Peyer's patch (tissue), 4 donors: ENCODE measurements around the gene CYP19A1. TPM values are rescaled to one million over a fixed set of nuclear protein-coding genes. Genes with fewer than 3 reads are reported as not detected.

ENCODE experiments used
- DNase-seq, 3 donors: peaks; one replicate each; pipeline ENCODE4 v3.0.0-alpha.2; 2017 to 2019
- H3K27ac ChIP-seq, 4 donors: fragments of 200-600 bp; sonication (generic); one replicate each; pipeline ENCODE4 v1.5.1; 2016 to 2019
- H3K27me3 ChIP-seq, 2 donors: fragments of 200-600 bp; sonication (generic); one replicate each; pipeline ENCODE4 v1.5.1; 2019
- H3K36me3 ChIP-seq, 3 donors: fragments of 200-600 bp; sonication (generic); one replicate each; pipeline ENCODE4 v1.5.1; 2016 to 2019
- H3K4me1 ChIP-seq, 4 donors: fragments of 200-600 bp; sonication (generic); one replicate each; pipeline ENCODE4 v1.5.1; 2016 to 2019
- H3K4me3 ChIP-seq, 4 donors: fragments of 200-600 bp; sonication (generic); 1 replicate in 3 of 4; 2 replicates in 1 of 4; pipeline ENCODE4 v1.5.1; 2016 to 2019; ENCODE audit warnings: mild to moderate bottlenecking in 1 of 4
- H3K9me3 ChIP-seq, 4 donors: fragments of 200-600 bp; sonication (generic); one replicate each; pipeline ENCODE4 v1.5.1; 2016 to 2019; ENCODE audit warnings: mild to moderate bottlenecking in 1 of 4
- POLR2A ChIP-seq, 2 donors: fragments of 450-650 bp; IDR thresholded peaks; one replicate each; pipeline ENCODE4 v1.5.1; 2017; ENCODE audit warnings: antibody characterized with exemption in 2 of 2, mild to moderate bottlenecking in 2 of 2, moderate library complexity in 2 of 2
- total RNA-seq, 4 donors: library from RNA; depleted of rRNA; stranded (reverse); fragments of >200 nt; gene quantifications; one replicate each; pipeline ENCODE4 v1.1.0, GENCODE V29; 2016
- TF ChIP-seq, protein P1 (sequence below), 6 experiments: fragments of 450-650 bp in 4 of 6; fragments of 200-600 bp in 2 of 6; sonication (generic) in 1 of 6; IDR thresholded peaks; one replicate each; pipeline ENCODE4 v1.5.1; 2017 to 2019; ENCODE audit warnings: antibody characterized with exemption in 6 of 6, mild to moderate bottlenecking in 3 of 6, moderate library complexity in 1 of 6

The CYP19A1 gene
- total RNA-seq, 4 donors from 2014 or later = 0.83 TPM; not detected in 3

DNA sequence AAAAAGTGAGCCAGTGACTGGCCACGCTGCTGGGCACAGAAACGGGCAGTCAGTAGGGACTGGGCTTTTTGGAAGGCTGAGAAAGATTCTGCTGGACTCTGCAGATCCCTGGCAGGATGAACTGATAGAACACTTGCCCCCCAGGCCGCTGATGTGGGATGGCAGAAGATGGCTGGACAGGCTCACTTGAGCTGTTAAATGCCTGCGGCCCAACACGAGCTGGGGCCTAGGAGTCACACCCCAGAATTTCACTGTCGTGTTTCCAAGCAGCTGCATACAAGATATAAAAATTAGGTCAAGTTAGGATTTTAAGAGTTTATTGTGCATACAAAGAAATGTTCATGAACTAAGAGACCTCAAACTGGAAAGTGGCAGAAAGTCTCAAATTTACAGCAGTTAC, 29.9 kb upstream of the CYP19A1 start:
- Histone ChIP-seq H3K4me3 (no peak overlapping the region), H3K9me3 (no peaks in the 10 kb centered on the region), H3K27me3 (no peaks in the 10 kb centered on the region), H3K27ac (no peak overlapping the region), H3K4me1 (no peaks in the 10 kb centered on the region), H3K36me3 (no peaks in the 10 kb centered on the region)
- DNase-seq = no peak
- no peak for TF ChIP-seq POLR2A (IDR thresholded peaks at IDR 0.05)

GRCh38 chr15:51367322-51367976, 29.1 kb upstream of the CYP19A1 start:
- no peaks in the 10 kb centered on the region for H3K27me3 ChIP-seq
- H3K9me3 ChIP-seq = no peaks in the 10 kb centered on the region
- TF ChIP-seq, protein P1, sequence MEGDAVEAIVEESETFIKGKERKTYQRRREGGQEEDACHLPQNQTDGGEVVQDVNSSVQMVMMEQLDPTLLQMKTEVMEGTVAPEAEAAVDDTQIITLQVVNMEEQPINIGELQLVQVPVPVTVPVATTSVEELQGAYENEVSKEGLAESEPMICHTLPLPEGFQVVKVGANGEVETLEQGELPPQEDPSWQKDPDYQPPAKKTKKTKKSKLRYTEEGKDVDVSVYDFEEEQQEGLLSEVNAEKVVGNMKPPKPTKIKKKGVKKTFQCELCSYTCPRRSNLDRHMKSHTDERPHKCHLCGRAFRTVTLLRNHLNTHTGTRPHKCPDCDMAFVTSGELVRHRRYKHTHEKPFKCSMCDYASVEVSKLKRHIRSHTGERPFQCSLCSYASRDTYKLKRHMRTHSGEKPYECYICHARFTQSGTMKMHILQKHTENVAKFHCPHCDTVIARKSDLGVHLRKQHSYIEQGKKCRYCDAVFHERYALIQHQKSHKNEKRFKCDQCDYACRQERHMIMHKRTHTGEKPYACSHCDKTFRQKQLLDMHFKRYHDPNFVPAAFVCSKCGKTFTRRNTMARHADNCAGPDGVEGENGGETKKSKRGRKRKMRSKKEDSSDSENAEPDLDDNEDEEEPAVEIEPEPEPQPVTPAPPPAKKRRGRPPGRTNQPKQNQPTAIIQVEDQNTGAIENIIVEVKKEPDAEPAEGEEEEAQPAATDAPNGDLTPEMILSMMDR (IDR thresholded peaks at IDR 0.05) = no peak
- H3K4me1 ChIP-seq = no peaks in the 10 kb centered on the region
- no peak overlapping the region for H3K27ac ChIP-seq
- H3K36me3 ChIP-seq = no peaks in the 10 kb centered on the region
- no peak overlapping the region for H3K4me3 ChIP-seq
- no peak for DNase-seq

DNA sequence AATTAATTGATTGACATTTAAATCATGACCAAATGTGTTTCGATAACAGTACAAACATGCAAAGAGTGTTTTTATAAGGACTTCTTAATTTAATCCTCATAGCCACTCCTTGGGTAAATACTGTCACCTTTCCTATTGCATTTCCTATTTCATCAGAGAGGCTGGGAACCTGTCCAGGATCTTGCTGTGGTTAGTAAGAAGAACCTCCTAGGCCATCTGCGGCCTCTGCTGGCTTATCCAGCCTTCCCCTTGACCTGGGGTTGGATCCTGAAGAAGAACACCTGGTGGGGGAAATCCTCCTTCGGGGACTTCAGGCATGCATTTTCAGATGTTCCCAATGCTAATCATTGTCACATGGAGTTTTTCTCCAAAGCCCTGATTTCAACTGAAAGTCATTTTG, 28.5 kb upstream of the CYP19A1 start:
- H3K4me1 ChIP-seq = no peaks in the 10 kb centered on the region
- H3K36me3 ChIP-seq = no peaks in the 10 kb centered on the region
- H3K9me3 ChIP-seq = no peaks in the 10 kb centered on the region
- peak in 1 of 3 donors; percentile 50 for DNase-seq
- no peaks in the 10 kb centered on the region for H3K27me3 ChIP-seq
- no peak for TF ChIP-seq POLR2A (IDR thresholded peaks at IDR 0.05)
- TF ChIP-seq, protein P1 (IDR thresholded peaks at IDR 0.05) = no peak
- H3K4me3 ChIP-seq = no peak overlapping the region
- no peak overlapping the region for H3K27ac ChIP-seq

DNA sequence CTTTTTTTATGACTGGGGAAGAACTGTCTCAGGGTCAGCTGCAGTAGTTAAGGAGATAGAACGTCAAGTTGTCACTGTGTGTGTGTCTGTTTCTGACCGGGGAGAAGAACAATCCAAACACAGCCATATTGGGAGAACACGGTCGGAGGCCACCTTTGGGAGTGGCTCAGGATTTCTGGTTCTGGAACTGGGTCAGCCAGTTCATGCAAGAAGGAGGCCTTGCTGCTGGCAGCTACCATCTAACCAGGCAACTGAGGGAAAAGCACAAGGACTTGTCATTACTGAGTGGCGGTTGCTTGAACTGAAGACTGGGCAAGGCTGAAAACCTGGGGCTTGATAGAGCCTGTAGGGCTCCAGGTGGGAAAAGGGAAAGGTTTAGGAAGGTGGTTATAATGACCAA, 27.7 kb upstream of the CYP19A1 start:
- no peaks in the 10 kb centered on the region for H3K36me3 ChIP-seq
- no peak for DNase-seq
- no peaks in the 10 kb centered on the region for H3K9me3 ChIP-seq
- H3K4me1 ChIP-seq = no peaks in the 10 kb centered on the region
- TF ChIP-seq, protein P1 (IDR thresholded peaks at IDR 0.05) = no peak
- TF ChIP-seq POLR2A (IDR thresholded peaks at IDR 0.05) = no peak
- H3K4me3 ChIP-seq = no peak overlapping the region
- no peak overlapping the region for H3K27ac ChIP-seq
- H3K27me3 ChIP-seq = no peaks in the 10 kb centered on the region

DNA sequence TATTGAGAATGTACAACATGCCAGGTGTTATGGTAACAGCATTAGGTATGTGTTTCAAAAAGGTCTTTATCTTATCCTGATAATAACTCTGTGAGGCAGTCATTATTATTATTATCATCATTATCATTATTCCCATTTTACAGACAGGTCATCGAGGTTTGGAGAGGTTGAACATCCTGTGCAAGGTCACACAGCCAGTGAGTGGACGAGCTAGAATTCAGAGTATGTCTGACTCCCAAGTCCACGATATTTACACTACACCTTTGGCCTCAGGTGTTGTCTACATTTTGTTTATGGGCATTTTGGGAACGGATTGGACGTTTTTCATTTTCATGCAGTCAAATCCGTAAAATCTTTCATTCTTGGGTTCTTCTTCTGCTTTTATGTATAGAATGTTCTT, 27.0 kb upstream of the CYP19A1 start:
- Histone ChIP-seq H3K27me3 (no peaks in the 10 kb centered on the region), H3K36me3 (no peaks in the 10 kb centered on the region), H3K4me1 (no peaks in the 10 kb centered on the region), H3K9me3 (no peaks in the 10 kb centered on the region), H3K27ac (no peak overlapping the region), H3K4me3 (no peak overlapping the region)
- TF ChIP-seq, protein P1 (IDR thresholded peaks at IDR 0.05) = no peak
- no peak for TF ChIP-seq POLR2A (IDR thresholded peaks at IDR 0.05)
- no peak for DNase-seq

DNA sequence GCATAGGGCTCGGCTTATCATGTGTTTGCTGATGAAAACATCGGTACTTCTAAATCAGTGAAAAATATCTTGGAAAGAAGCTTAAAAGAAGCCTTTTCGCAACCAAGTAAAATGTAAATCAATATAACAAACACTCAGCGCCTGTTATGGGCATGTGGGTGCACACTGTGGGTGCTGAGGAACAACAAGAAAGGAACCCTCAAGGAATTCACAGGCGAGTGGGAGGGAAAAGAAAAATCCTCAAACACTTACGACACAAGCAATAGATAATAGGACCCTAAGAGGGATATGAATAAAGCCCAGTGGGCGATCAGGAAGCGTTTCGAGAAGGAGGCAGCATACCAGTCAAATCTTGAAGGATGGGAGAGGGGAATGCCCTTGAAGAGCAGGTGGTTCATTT, 25.0 kb upstream of the CYP19A1 start:
- no peaks in the 10 kb centered on the region for H3K36me3 ChIP-seq
- DNase-seq = no peak
- H3K9me3 ChIP-seq = no peaks in the 10 kb centered on the region
- H3K4me1 ChIP-seq = no peaks in the 10 kb centered on the region
- no peak overlapping the region for H3K27ac ChIP-seq
- H3K4me3 ChIP-seq = no peak overlapping the region
- TF ChIP-seq, protein P1 (IDR thresholded peaks at IDR 0.05) = no peak
- no peak for TF ChIP-seq POLR2A (IDR thresholded peaks at IDR 0.05)
- H3K27me3 ChIP-seq = no peaks in the 10 kb centered on the region
